Stomach (tissue), 9 donors: ENCODE data around the gene MRC1. TPM values are rescaled to one million over a fixed set of nuclear protein-coding genes. Genes with fewer than 3 reads are reported as not detected.

Source experiments
- DNase-seq, 2 donors: peaks; one replicate each; pipeline versions ENCODE4 v3.0.0 to v3.0.0-alpha.2; 2013 to 2019
- H3K27ac ChIP-seq, 5 donors: fragments of 200-600 bp in 4 of 5; sonication (generic) in 4 of 5; one replicate each; pipeline ENCODE4 v1.5.1; 2013 to 2019; ENCODE audit warnings: mild to moderate bottlenecking in 1 of 5, moderate library complexity in 1 of 5
- H3K27me3 ChIP-seq, 3 donors: fragments of 200-600 bp; sonication (generic); one replicate each; pipeline ENCODE4 v1.5.1; 2017 to 2019; ENCODE audit warnings: mixed run types in 1 of 3
- H3K36me3 ChIP-seq, 4 donors: fragments of 200-600 bp; sonication (generic); 1 replicate in 3 of 4; 2 replicates in 1 of 4; pipeline ENCODE4 v1.5.1; 2016 to 2019
- H3K4me1 ChIP-seq, 4 donors: fragments of 200-600 bp; sonication (generic); one replicate each; pipeline ENCODE4 v1.5.1; 2016 to 2019
- H3K4me3 ChIP-seq, 4 donors: fragments of 200-600 bp; sonication (generic) in 3 of 4; one replicate each; pipeline ENCODE4 v1.5.1; 2016 to 2019; ENCODE audit warnings: mild to moderate bottlenecking in 1 of 4
- H3K9me3 ChIP-seq, 4 donors: fragments of 200-600 bp; sonication (generic); one replicate each; pipeline ENCODE4 v1.5.1; 2016 to 2019
- EP300 ChIP-seq: sonication (generic); formaldehyde crosslinking; IDR thresholded peaks from one replicate; pipeline ENCODE4 v1.6.1; 2017; ENCODE audit warnings: antibody characterized with exemption
- POLR2A ChIP-seq, 4 donors: fragments of 450-650 bp; IDR thresholded peaks; one replicate each; pipeline ENCODE4 v1.6.1; 2016; ENCODE audit warnings: antibody characterized with exemption in 4 of 4, control low read depth in 2 of 4, mild to moderate bottlenecking in 1 of 4, moderate library complexity in 1 of 4
- POLR2AphosphoS5 ChIP-seq, 3 donors: sonication (generic); formaldehyde crosslinking; IDR thresholded peaks; one replicate each; pipeline ENCODE4 v1.6.1; 2016; ENCODE audit warnings: antibody characterized with exemption in 3 of 3
- WGBS, 5 donors: extraction: QIAGEN DNeasy Blood & Tissue Kit in 3 of 5; methylation state at CpG; one replicate each; pipeline versions ENCODE4 v1.1.5 to v1.1.7; 2013 to 2018; 5-methylcytosine and 5-hydroxymethylcytosine counted together
- intact Hi-C: fragments of 100-400 bp; cut with DNase I; formaldehyde crosslinking; loops from one replicate; pipeline ENCODE4 v1.15.1; 2023; ENCODE audit warnings: low total_unique reads
- polyA plus RNA-seq, 3 donors: library from polyadenylated mRNA; stranded (reverse); fragments of 200-250 nt; gene quantifications; one replicate each; pipeline ENCODE4 v1.2.3, GENCODE V29; 2013
- total RNA-seq, 5 donors: library from RNA; depleted of rRNA; stranded (reverse); fragments of >200 nt; gene quantifications; one replicate each; pipeline versions ENCODE4 v1.1.0 to v1.2.3, GENCODE V29; 2014 to 2016
- TF ChIP-seq, protein P1 (sequence below), 7 experiments: fragments of 450-650 bp in 4 of 7; fragments of 200-600 bp in 3 of 7; sonication (generic) in 3 of 7; IDR thresholded peaks; one replicate each; pipeline ENCODE4 v1.5.1; 2016 to 2019; ENCODE audit warnings: antibody characterized with exemption in 7 of 7, control low read depth in 2 of 7, mild to moderate bottlenecking in 1 of 7
- donor health status: healthy with polysubstance abuse.
- donor health status: Bipolar disorder and iron deficiency.
- donor health status: healthy.

Gene MRC1
- total and polyA plus RNA-seq, 8 donors, result 1.9 to 50.3 (median 7.5) TPM

- no peaks in the 10 kb centered on the region for H3K36me3 ChIP-seq
- WGBS, 5 donors, result 21 to 47% (median 31%) methylated on average over 1 of the region's 1 CpG
- H3K27me3 ChIP-seq, result no peaks in the 10 kb centered on the region
- TF ChIP-seq, protein P1, sequence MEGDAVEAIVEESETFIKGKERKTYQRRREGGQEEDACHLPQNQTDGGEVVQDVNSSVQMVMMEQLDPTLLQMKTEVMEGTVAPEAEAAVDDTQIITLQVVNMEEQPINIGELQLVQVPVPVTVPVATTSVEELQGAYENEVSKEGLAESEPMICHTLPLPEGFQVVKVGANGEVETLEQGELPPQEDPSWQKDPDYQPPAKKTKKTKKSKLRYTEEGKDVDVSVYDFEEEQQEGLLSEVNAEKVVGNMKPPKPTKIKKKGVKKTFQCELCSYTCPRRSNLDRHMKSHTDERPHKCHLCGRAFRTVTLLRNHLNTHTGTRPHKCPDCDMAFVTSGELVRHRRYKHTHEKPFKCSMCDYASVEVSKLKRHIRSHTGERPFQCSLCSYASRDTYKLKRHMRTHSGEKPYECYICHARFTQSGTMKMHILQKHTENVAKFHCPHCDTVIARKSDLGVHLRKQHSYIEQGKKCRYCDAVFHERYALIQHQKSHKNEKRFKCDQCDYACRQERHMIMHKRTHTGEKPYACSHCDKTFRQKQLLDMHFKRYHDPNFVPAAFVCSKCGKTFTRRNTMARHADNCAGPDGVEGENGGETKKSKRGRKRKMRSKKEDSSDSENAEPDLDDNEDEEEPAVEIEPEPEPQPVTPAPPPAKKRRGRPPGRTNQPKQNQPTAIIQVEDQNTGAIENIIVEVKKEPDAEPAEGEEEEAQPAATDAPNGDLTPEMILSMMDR (IDR thresholded peaks at IDR 0.05), result no peak
- TF ChIP-seq POLR2AphosphoS5 (IDR thresholded peaks at IDR 0.05), result peak; percentile 5 to 87 (median 50)
- DNase-seq, result no peak
- intact Hi-C loops, result no loop called here
- H3K9me3 ChIP-seq, result peaks cover 0 to 5% (median 2%) of the 10 kb centered on the region in 4 donors
- H3K4me3 ChIP-seq, result no peak overlapping the region
- peak overlapping the region in 2 of 5 donors; percentile 6 to 33 for H3K27ac ChIP-seq
- H3K4me1 ChIP-seq, result peaks cover 0 to 11% (median 2%) of the 10 kb centered on the region in 4 donors
Observed at GRCh38 chr10:17882557-17882956, 73.4 kb downstream of the MRC1 start.

DNA sequence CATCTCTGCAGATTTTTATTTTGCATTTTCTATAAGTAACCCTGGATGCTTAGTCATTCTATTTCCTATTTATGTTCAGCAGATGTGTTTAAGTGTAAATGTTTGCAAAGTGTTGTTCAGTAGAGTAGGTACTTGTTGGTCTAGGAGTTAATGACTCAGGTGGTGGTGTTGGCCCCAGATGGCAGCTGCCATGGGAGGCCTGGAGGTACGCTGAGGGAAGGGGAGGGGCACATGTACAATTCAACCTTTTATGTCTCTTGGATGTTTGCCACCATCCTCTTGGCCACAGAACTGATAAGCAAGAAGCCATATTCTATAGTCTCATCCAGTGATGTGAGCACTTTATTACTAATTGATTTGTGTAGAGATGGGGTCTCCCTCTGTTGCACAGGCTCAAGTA, 74.5 kb downstream of the MRC1 start:
- Histone ChIP-seq H3K36me3 (no peaks in the 10 kb centered on the region), H3K27ac (no peak overlapping the region), H3K9me3 (peaks cover 0 to 5% (median 2%) of the 10 kb centered on the region in 4 donors), H3K4me1 (peaks cover 0 to 11% (median 2%) of the 10 kb centered on the region in 4 donors), H3K4me3 (no peak overlapping the region), H3K27me3 (no peaks in the 10 kb centered on the region)
- TF ChIP-seq POLR2A (IDR thresholded peaks at IDR 0.05) (no peak), POLR2AphosphoS5 (IDR thresholded peaks at IDR 0.05) (no peak), EP300 (no peak)
- TF ChIP-seq, protein P1 (IDR thresholded peaks at IDR 0.05), result no peak
- 29 to 56% (median 43%) methylated on average over 1 of the region's 1 CpG for WGBS, 5 donors
- no peak for DNase-seq
- intact Hi-C loops, result no loop called here

GRCh38 chr10:17888189-17888588, 79.0 kb downstream of the MRC1 start:
- Histone ChIP-seq H3K4me3 (no peak overlapping the region), H3K4me1 (no peaks in the 10 kb centered on the region), H3K36me3 (no peaks in the 10 kb centered on the region), H3K27me3 (no peaks in the 10 kb centered on the region), H3K27ac (no peak overlapping the region), H3K9me3 (peaks cover 0 to 5% (median 2%) of the 10 kb centered on the region in 4 donors)
- intact Hi-C loops, result no loop called here
- DNase-seq, result no peak
- TF ChIP-seq EP300 (no peak), POLR2A (IDR thresholded peaks at IDR 0.05) (no peak), POLR2AphosphoS5 (IDR thresholded peaks at IDR 0.05) (no peak)
- TF ChIP-seq, protein P1 (IDR thresholded peaks at IDR 0.05), result no peak

DNA sequence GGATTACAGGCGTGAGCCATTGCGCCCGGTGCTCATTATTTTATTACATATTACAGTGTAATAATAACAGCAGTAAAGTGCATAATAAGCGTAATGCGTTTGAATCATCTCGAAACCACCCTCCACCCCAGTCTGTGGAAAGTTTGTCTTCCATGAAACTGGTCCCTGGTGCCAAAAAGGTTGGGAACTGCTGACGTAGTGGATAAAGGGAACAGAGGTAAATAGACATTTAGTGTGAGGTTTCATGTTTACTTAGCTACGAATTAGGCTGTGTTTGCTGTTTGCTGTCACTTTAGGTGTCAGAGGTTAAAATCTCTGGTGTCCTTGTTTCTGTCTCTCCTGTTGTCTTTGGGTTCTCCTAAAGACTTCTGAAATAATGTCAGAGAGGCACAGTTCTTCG, 82.3 kb downstream of the MRC1 start:
- H3K27me3 ChIP-seq, result no peaks in the 10 kb centered on the region
- WGBS, 5 donors, result 73 to 81% (median 77%) methylated on average over 9 of the region's 9 CpGs
- no peaks in the 10 kb centered on the region for H3K9me3 ChIP-seq
- H3K36me3 ChIP-seq, result no peaks in the 10 kb centered on the region
- intact Hi-C loops, result no loop called here
- no peak for DNase-seq
- no peaks in the 10 kb centered on the region for H3K4me1 ChIP-seq
- H3K4me3 ChIP-seq, result no peak overlapping the region
- no peak for TF ChIP-seq EP300
- no peak for TF ChIP-seq POLR2AphosphoS5 (IDR thresholded peaks at IDR 0.05)
- TF ChIP-seq, protein P1 (IDR thresholded peaks at IDR 0.05), result no peak
- no peak for TF ChIP-seq POLR2A (IDR thresholded peaks at IDR 0.05)
- no peak overlapping the region for H3K27ac ChIP-seq
